Measurements from ENCODE around the gene PICALM. TPM values are rescaled to one million over a fixed set of nuclear protein-coding genes. Genes with fewer than 3 reads are reported as not detected.
A peak's percentile ranks its signal among the peaks of the same experiment; 100 is the strongest.
"Not testable (repeated sequence)": the region's sequence is repeated elsewhere in the genome, so short reads cannot be mapped to it uniquely, and the experiment has no call there.

The PICALM gene, protein sequence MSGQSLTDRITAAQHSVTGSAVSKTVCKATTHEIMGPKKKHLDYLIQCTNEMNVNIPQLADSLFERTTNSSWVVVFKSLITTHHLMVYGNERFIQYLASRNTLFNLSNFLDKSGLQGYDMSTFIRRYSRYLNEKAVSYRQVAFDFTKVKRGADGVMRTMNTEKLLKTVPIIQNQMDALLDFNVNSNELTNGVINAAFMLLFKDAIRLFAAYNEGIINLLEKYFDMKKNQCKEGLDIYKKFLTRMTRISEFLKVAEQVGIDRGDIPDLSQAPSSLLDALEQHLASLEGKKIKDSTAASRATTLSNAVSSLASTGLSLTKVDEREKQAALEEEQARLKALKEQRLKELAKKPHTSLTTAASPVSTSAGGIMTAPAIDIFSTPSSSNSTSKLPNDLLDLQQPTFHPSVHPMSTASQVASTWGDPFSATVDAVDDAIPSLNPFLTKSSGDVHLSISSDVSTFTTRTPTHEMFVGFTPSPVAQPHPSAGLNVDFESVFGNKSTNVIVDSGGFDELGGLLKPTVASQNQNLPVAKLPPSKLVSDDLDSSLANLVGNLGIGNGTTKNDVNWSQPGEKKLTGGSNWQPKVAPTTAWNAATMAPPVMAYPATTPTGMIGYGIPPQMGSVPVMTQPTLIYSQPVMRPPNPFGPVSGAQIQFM
- total RNA-seq = 261 TPM

DNA sequence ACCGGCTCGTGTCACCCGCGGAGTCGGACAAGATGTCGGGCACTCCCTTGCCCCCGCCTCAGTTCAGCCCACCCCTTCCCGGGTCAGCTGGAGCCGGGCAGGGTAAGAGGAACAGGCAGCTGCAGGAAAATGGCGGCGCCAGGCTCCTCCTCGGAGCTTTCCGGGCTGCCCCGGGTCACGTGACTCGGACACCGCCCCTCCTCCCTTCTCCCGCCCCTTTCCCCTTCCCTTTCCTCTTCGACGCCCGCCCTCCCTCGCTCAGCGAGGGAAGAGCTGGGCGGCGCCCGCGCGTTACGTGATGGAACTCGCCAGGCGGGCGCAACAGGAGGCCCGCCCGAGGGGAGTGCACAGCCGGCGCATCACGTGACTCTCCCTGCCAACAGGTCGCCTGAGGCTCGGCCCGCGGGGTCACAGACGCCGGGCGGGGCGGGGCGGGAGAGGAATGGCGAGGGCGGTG, at the start of gene PICALM:
Gene PICALM, minus strand, starts transcription at position 134 of the 457 bp plus-strand sequence. CDS start 304 bp downstream, outside the sequence.
- peak; percentile 99 for DNase-seq (ENCODE audit: low spot score)

DNA sequence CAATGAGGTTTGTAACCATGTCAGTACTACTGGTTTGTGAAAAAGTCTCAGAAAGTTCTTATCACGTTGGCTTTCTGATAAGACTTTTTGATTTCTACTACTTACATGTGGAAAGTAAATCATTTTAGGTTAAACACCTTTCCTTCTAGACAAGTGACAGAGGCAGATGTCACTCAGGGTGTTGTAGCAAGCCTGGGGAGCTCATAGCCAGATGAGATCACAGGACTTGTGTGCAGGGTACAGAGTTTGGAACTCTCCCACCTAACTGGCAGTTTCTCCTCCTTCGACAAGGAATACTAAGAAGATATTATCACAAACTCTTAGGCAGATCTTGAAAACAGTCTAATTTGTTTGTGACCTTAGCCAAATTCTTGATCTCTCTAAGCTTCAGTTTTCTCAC, 49.4 kb upstream of the PICALM start:
- no peak for DNase-seq (ENCODE audit: low spot score)

DNA sequence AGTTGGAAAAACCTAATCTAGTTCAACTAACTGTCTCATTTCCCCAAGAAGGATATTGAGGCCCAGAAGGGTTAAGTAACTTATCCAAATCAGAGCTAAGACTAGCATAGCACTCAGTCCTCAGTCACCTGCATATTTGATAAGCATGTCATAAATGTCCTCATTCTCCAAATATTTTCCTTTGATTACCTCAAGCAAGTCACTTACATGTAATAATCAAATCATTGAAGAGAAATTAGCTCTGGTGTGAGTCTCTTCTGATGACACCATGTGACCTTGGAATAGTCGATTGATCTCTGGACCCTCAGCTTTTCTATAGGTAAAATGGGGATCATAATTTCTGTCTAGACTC, 48.8 kb upstream of the PICALM start:
- no peak for DNase-seq (ENCODE audit: low spot score)

DNA sequence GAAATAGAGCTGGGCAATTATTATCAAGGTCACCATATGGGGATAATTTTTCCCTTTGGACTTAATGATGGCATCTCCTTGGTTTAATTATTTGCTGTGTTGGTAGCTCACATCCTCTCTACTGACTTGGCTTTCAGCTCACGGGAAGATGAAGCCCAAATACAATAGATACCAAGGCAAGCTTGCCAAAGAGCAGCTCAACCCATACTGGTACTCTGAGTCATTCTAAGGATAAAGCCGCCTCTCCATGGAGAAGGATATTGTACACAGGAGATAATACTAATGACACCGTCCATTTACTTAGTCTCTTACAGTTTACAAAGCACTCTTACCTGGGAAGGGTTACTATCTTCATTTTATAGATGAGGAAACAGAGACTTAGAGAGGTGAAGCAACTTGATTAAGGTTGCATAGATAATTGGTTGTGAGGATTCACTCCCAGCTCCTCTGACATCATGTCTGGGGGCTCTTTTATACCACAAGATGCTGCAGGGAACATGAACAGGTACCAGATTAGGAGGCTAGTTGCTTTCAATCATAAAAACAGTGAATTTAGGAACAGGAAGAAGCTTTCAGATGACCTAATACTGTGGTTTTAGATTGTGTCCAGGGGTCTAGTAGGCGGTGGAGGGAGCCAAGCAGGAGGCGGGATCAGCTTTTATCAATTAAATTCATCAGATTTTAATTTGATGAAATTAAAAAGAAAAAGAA, 48.3 kb upstream of the PICALM start:
- no peak for DNase-seq (ENCODE audit: low spot score)

DNA sequence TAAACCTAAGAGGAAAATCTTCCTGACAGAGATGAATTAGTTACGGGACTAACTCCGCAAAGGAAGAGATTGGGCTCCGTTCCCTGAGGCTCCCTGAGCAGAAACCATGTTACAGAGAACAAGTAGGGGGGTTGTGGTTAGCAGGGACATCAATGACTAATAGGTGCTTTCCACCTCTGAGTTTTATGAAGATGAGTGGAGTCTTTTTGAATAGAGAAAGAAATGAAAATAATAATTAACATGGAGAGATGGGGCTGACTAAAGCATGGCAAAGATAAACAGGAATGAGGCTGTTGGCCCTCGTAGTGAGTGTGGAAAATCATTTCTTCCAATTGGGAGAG, 47.5 kb upstream of the PICALM start:
- no peak for DNase-seq (ENCODE audit: low spot score)

DNA sequence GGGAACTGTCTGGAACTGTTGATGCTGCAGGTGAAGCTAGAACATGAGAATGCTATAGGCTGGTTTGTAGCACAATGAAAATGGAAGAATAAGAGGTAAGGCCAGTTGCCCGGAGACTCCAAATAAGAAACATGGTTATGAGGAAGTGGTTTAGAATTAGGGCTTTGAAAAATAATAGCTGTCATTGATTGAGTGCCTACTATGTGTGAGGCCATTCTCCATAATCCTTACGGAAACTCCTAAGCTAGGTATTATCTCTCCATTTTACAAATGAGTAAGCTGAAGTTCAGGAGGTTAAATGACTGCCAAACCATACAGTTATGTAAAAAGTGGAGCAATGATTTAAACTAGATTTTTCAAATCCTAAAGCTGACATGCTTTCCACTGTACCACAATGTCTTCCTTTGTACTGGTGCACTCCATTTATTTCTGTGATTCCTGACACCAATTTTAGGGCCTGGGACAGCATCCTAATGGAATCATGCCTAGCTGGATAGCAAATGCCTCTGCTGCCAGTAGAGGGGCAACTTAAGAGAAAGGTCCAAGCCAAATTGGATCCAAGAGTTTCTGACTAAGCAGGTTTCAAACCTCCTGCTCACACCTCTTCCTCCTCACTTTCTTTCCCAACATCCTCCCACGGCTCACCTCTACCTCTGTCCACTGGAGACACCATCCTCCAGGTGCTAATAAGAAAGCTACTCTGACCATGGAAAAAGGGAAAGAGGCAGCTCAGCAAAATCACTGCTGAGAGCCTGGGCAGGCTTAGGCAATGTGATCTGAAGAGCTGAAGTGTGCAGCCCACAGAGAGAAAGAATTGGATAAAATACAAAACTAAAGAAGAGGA, 46.9 kb upstream of the PICALM start:
- no peak for DNase-seq (ENCODE audit: low spot score)

DNA sequence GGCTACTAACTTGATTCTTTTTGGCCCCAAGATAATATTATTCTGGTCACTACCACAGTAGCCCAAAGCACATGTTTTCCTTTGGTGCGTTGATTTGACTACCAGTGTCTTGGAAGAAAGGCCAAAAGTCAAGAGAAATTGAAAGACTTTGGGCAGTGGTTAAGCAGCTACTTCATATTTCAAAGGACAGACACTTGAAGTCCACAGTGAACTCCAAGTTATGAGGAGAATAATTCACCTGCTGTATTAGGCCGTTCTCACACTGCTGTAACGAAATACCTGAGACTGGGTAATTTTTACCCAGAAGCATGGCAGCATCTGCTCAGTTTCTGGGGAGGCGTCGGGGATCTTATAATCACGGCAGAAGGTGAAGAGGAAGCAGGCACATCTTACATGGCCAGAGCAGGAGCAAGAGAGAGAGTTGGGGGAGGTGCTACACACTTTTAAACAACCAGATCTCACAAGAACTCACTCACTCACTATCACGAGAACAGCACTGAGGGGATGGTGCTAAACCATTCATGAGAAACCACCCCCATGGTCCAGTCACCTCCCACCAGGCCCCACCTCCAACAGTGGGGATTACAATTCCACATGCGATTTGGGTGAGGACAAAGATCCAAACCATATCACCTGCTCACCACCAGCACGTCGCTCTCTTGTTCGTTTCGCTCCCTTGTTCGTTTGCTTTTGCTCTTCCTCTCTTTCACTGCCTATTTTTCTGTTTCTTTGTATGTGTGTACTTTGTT, 40.2 kb upstream of the PICALM start:
- DNase-seq (ENCODE audit: low spot score) = no peak

DNA sequence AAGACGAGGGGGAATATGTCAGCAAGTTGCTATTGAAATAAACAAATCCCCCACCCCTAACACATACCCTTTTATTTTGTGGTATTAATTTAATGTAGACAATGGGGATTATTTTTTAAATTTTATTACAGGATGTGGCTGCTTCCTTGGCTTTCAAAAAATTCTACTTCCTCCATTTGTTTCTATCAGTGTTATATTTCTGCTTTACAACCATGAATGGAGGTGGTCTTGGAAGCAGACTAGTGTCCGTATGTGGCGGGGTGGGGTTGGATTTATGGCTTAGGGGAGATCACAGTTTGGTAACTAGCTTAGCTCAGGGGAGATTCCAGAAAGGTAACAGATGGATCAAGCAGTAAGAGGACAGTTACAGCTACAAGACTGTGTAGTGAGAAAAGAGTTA, 39.3 kb upstream of the PICALM start:
- no peak for DNase-seq (ENCODE audit: low spot score)

DNA sequence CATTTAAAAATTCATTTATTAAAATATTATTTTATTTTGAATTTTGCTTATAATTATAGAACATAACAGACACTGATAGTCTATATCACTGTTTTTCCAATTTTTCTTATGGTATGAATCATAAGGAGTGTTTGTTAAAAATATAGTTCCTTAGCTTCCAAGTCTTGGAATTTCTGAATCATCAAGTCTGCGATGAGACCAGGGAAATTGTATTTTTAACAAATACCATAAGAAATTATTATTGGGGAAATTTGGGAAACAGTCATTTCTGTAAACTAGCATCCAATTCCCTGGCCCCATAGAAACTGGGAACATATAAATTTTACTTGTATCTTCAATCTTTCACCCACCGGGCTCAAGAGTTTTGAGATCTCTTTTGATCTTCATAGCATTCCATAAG, 38.0 kb upstream of the PICALM start:
- no peak for DNase-seq (ENCODE audit: low spot score)

DNA sequence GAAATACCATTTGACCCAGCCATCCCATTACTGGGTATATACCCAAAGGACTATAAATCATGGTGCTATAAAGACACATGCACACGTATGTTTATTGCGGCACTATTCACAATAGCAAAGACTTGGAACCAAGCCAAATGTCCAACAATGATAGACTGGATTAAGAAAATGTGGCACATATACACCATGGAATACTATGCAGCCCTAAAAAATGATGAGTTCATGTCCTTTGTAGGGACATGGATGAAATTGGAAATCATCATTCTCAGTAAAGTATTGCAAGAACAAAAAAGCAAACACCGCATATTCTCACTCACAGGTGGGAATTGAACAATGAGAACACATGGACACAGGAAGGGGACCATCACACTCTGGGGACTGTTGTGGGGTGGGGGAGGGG, 37.1 kb upstream of the PICALM start:
- DNase-seq (ENCODE audit: low spot score) = not testable (repeated sequence)

DNA sequence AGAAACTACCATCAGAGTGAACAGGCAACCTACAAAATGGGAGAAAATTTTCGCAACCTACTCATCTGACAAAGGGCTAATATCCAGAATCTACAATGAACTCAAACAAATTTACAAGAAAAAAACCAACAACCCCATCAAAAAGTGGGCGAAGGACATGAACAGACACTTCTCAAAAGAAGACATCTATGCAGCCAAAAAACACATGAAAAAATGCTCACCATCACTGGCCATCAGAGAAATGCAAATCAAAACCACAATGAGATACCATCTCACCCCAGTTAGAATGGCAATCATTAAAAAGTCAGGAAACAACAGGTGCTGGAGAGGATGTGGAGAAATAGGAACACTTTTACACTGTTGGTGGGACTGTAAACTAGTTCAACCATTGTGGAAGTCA, 36.7 kb upstream of the PICALM start:
- not testable (repeated sequence) for DNase-seq (ENCODE audit: low spot score)

DNA sequence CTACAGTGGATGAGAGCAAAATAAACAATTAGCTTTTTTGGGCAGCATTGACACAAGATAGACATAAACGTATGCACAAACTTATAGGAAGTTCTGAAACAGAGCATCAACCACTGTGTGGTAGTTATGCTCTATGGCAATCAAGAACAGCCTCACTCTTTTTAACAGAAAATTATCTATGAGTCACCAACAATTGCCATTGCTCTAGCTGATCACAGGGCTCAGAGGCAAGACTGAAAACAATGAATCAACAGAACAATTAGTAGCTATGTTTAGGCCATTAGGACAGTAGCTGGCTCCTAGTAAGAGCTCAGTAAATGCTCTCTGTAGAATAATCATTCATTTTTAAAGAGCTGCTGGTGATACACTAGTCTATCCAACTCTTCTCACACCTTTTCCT, 34.9 kb upstream of the PICALM start:
- DNase-seq (ENCODE audit: low spot score) = no peak

DNA sequence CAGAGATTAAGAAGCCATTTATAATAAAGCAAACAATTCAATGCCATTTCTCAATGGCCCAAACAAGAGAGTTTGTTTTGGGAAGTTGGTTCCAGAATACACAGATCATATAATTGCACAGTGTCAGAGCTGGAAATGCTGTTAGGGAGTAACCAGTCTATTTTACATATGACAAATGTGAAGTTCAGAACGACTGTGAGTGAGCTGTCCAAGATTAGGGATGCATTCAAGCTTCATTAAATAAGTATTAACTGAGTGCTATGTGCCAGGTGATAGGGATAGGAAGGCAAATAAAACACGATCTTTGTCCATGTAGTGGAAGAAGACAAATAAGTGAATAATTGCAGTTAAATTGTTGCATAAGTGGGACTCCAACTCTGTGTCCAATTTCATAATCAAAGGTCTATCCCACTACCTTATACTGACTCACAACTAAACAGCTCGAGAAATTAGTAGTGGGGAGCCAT, 33.1 kb upstream of the PICALM start:
- no peak for DNase-seq (ENCODE audit: low spot score)

DNA sequence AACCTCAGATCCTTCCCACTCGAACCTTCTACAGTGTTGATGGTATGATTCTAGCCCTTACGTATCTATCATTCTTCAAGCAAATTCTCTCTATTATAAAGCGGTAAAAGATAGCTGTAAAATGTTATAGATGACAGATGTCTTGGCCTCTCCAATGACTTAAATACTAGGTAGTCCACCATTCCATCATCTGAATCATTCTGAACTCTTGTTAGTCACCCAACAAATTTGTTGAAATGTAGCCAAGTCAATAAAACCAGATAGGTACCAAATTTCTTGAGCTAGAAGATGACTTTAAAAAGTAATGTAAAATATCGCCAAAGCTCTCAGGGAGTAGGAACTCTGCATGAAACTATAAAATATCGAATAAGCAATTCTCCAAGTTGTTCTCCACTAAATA, 32.6 kb upstream of the PICALM start:
- no peak for DNase-seq (ENCODE audit: low spot score)

DNA sequence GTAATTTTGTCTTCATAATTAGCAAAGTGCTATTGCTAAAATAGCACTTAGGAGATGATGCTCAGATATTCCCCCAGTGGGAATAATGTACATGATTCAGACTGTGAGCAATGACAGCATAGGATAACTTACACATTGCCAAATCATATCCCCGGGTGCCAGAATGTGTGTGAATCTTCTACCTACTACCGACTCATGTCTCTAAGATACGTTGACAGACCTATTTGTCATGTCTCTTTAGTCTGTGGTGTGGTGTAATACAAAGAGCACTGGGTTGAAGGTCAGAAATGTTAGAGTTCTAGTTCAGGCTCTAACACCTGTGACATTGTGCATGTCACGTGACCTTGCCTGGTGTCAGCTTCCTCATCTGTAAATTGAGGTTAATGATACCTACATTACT, 31.0 kb upstream of the PICALM start:
- DNase-seq (ENCODE audit: low spot score) = no peak

DNA sequence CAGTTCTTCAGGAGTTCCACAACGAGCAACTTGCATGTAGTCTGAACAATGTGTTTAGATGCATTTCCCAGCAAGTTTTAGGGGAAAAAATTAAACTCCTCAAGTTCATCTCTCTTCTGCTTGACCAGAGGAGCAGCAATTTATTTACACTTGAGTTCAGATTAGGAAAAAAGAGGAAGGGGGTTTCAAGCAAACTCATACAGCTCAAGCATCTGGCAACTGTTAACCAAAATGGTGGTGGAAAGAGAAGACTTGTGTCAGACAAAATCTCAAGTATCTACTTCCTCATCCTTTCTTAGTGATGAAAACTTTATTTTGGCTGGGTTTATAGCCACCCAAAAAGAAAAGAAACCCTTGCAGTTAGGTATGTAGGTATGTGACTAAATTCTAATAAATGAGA, 29.1 kb upstream of the PICALM start:
- DNase-seq (ENCODE audit: low spot score) = no peak

DNA sequence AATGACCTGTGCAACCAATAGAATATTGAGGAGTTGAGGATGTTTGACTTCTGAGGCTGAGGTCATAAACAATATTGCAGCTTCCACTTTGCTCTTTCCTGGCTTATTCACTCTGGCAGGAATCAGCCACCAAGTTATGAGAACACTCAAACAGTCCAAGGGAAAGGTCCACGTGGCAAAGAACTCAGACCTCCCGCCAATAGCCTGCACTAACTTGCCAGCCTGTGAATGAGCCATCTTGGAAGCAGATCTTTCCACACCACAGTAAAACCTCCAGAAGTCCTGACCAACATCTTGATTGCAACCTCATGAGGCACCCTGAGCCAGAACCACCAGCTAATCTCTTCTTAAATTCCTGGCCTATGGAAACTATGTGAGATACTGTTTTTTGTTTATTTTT, 22.7 kb upstream of the PICALM start:
- DNase-seq (ENCODE audit: low spot score) = no peak

DNA sequence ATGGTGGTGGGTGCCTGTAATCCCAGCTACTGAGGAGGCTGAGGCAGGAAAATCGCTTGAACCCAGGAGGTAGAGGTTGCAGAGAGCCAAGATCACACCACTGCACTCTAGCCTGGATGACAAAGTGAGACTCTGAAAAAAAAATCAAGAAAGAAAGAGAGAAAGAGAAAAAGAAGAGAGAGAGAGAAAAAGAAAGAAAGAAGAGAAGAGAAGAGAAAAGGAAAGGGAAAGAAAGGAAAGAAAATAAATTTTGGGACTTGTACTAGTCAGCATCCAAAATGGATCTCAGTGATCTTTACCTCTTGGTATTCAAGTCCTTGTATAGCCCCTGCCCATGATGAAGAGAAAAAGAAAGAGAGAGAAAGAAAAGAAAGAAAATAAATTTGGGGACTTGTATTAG, 22.2 kb upstream of the PICALM start:
- DNase-seq (ENCODE audit: low spot score) = no peak

DNA sequence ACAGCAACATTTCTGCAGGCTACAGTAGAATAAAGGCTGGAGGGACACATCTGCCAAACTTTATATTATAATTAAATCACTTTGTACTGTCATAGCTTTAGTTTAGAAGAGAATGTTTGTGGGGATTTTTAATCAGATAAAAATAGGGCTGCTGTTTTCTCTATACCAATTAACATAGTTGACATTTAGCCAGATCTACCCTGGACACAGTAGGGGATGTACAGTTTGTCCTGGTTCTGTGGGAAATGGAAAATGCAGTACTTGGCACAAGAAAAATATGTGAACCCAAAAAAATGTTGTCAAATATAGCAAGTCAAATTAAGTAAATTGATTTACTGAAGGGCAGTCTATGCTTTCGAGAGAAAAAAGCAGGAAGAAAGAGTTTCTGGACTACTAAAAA, 20.8 kb upstream of the PICALM start:
- no peak for DNase-seq (ENCODE audit: low spot score)

DNA sequence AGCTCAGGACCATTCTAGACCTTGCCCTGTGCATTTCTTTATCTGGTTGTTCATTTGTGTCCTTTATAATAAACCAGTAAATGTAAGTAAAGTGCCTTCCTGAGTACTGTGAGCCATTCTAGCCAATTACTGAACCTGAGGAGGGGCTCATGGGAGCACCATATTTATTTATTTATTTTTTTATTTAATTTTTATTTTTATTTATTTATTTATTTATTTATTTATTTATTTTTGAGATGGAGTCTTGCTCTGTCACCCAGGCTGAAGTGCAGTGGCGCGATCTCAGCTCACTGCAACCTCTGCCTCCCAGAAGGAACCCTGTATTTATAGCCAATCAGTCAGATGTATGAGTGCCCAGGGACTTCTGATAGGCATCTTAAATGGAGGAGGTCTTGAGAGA, 18.8 kb upstream of the PICALM start:
- DNase-seq (ENCODE audit: low spot score) = not testable (repeated sequence)

DNA sequence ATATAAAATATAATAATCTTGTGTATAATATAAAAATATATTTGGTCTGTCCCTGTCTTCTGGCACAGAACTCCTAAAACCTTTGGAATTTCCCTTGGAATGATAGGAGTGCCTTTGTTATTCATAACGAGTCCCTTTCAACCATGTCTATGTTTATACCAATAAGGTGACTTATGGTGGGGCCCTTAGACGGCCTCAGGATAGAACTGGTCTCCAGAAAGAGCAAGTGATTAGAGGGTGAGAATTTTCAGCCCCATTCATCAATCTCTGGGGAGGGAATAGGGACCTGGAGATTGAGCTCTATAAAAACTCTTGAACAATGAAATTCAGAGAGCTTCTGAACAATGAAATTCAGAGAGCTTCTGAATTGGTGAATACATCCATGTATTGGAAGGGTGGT, 18.4 kb upstream of the PICALM start:
- no peak for DNase-seq (ENCODE audit: low spot score)

All from ureter (tissue), 1 donor.